Frontal cortex (tissue), 4 donors: ENCODE results near the gene SSC5D. TPM values are rescaled to one million over a fixed set of nuclear protein-coding genes. Genes with fewer than 3 reads are reported as not detected.

ENCODE experiments used
- DNase-seq, 2 donors: peaks; one replicate each; pipeline ENCODE4 v3.0.0; 2012; ENCODE audit warnings: low spot score in 2 of 2
- FAIRE-seq: peaks from 2 replicates; lab custom pipeline; 2012; peaks lifted over from hg19 to GRCh38; lab: Jason Lieb, UNC
- total RNA-seq: library from RNA; depleted of rRNA; stranded (reverse); fragments of >200 nt; gene quantifications from one replicate; pipeline ENCODE4 v1.2.3, GENCODE V29; 2014
- donor health status: control.
- donor health status: control.
- donor health status: control.

Gene SSC5D
- total RNA-seq, 1 donor from 2014 or later: under 0.01 TPM

GRCh38 chr19:55546011-55546410 is 57.8 kb downstream of the SSC5D start:
- no peak for DNase-seq
- no peak for FAIRE-seq

DNA sequence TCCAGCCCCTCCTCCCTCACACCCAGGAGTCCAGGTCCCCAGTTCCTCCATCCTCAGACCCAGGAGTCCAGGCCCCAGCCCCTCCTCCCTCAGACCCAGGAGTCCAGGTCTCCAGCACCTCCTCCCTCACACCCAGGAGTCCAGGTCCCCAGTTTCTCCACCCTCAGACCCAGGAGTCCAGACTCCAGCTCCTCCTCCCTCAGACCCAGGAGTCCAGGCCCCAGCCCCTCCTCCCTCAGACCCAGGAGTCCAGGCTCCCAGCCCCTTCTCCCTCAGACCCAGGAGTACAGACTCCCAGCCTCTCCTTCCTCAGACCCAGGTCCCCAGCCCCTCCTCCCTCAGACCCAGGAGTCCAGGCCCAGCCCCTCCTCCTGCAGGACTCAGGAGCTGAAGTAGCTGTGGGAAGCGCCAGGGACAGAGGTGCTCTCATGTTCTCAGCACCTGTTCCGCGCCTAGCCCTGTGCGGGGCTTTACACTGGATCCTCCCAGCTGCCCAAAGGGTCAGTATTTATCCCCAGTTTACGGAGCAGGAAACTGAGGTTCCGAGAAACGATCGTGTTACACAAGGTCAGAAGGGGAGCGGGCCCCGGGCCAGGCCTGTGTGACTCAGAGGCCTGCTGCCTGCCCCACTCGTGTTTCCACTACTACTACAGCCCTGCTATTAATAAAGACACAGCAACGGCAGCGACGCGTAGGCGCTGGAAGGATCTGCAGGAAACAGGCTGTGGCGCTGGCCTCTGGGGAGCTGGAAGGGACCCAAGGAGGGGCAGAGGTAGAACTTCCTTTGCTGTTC is 58.8 kb downstream of the SSC5D start:
- DNase-seq (no peak), FAIRE-seq (no peak)

GRCh38 chr19:55549500-55550320 is 61.5 kb downstream of the SSC5D start:
- FAIRE-seq (no peak), DNase-seq (no peak)

- FAIRE-seq (no peak), DNase-seq (no peak)
Measured at GRCh38 chr19:55550321-55550650, 62.0 kb downstream of the SSC5D start.

- DNase-seq: no peak
- no peak for FAIRE-seq
Measured at GRCh38 chr19:55552206-55552605, 64.0 kb downstream of the SSC5D start.

- DNase-seq (no peak), FAIRE-seq (no peak)
Measured at GRCh38 chr19:55552620-55553019, 64.4 kb downstream of the SSC5D start.

- FAIRE-seq (no peak), DNase-seq (no peak)
Measured at GRCh38 chr19:55553217-55554182, 65.3 kb downstream of the SSC5D start.

GRCh38 chr19:55554302-55554701 is 66.1 kb downstream of the SSC5D start:
- DNase-seq: no peak
- FAIRE-seq: no peak

- FAIRE-seq: no peak
Measured at GRCh38 chr19:55554741-55555152, 66.5 kb downstream of the SSC5D start.

DNA sequence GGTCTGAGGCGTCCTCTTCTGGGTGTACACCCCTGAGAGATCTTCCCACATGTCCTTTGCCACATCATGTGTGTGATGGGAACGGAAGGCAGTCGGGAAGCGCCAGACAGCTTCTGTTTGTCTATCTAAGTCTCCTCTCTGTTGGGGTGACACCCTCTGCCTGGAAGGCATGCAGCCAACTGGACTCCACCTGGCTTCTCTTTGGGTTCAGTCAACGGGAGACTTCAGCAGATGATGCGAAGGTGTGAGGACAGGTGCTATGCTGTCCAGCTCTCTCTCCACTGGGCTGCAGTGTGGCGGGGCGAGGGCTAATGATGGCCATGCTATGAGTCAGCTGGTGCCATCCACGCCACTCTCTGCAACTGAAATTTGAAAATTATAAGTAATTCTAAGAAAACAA is 71.4 kb downstream of the SSC5D start:
- DNase-seq: no peak
- FAIRE-seq: no peak

More at GRCh38 chr19:55554741-55555152, 66.5 kb downstream of the SSC5D start:
- no peak for DNase-seq

GRCh38 chr19:55563261-55563690 is 75.0 kb downstream of the SSC5D start:
- FAIRE-seq: no peak

DNA sequence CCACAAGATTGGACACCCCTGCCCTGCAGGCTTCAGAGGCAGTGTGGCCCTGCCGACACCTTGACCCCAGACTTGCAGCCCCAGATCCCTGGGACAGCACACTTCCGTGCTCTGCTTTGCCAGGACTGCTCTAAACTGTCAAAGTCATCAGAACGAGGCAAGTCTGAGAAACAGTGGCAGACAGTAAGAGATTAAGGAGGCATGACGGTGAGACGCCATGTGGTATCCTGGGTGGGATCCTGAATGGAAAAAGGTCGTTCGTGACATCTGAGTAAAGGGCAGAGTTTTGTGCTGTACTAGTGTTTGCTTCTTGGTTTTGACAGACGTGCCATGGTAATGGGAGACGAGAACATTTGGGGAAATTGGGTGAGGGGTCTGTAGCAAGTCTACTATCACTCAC is 78.6 kb downstream of the SSC5D start:
- no peak for DNase-seq
- no peak for FAIRE-seq

More at GRCh38 chr19:55563261-55563690, 75.0 kb downstream of the SSC5D start:
- DNase-seq: no peak

- FAIRE-seq: no peak
- no peak for DNase-seq
Measured at GRCh38 chr19:55567708-55568328, 79.6 kb downstream of the SSC5D start.

Other genes starting within 250 kb of the SSC5D start
- 11.0 TPM for gene PPP6R1, start 229.4 kb upstream of the SSC5D start, total RNA-seq
- 28.9 TPM for gene HSPBP1, start 208.3 kb upstream of the SSC5D start, total RNA-seq
- gene BRSK1, start 204.4 kb upstream of the SSC5D start, total RNA-seq: 81.1 TPM
- not detected for gene TMEM150B, start 163.1 kb upstream of the SSC5D start, total RNA-seq
- 5.7 TPM for gene KMT5C, start 148.6 kb upstream of the SSC5D start, total RNA-seq
- gene COX6B2, start 133.7 kb upstream of the SSC5D start, total RNA-seq: under 0.01 TPM
- not detected for gene GARIN5B, start 125.2 kb upstream of the SSC5D start, total RNA-seq
- gene IL11, start 118.0 kb upstream of the SSC5D start, total RNA-seq: 0.41 TPM
- gene TMEM190, start 111.6 kb upstream of the SSC5D start, total RNA-seq: not detected
- gene TMEM238, start 104.1 kb upstream of the SSC5D start, total RNA-seq: 0.41 TPM
- 112 TPM for gene RPL28, start 102.5 kb upstream of the SSC5D start, total RNA-seq
- gene UBE2S, start 80.6 kb upstream of the SSC5D start, total RNA-seq: 28.9 TPM
- gene SHISA7, start 45.1 kb upstream of the SSC5D start, total RNA-seq: 4.5 TPM
- gene ISOC2, start 26.8 kb upstream of the SSC5D start, total RNA-seq: 12.2 TPM
- not detected for gene C19orf85, start 23.7 kb upstream of the SSC5D start, total RNA-seq
- 0.41 TPM for gene ZNF628, start 11.8 kb upstream of the SSC5D start, total RNA-seq
- gene NAT14, start 3.2 kb upstream of the SSC5D start, total RNA-seq: 18.8 TPM
- gene SBK2, start 48.7 kb downstream of the SSC5D start, total RNA-seq: 0.41 TPM
- not detected for gene SBK3, start 57.1 kb downstream of the SSC5D start, total RNA-seq
- gene ZNF579, start 92.4 kb downstream of the SSC5D start, total RNA-seq: 3.7 TPM
- 3.3 TPM for gene FIZ1, start 111.1 kb downstream of the SSC5D start, total RNA-seq
- 2.9 TPM for gene ZNF524, start 111.9 kb downstream of the SSC5D start, total RNA-seq
- gene ZNF865, start 117.2 kb downstream of the SSC5D start, total RNA-seq: 1.2 TPM
- 4.5 TPM for gene ZNF784, start 136.1 kb downstream of the SSC5D start, total RNA-seq
- gene ZNF580, start 152.6 kb downstream of the SSC5D start, total RNA-seq: 2.4 TPM
- 6.5 TPM for gene ZNF581, start 155.2 kb downstream of the SSC5D start, total RNA-seq
- gene CCDC106, start 159.8 kb downstream of the SSC5D start, total RNA-seq: 9.4 TPM
- gene U2AF2, start 166.6 kb downstream of the SSC5D start, total RNA-seq: 70.1 TPM
- gene EPN1, start 186.8 kb downstream of the SSC5D start, total RNA-seq: 16.7 TPM
- not detected for gene NLRP9, start 250.0 kb downstream of the SSC5D start, total RNA-seq